ENCODE measurements around the gene NR4A3.

- TF ChIP-seq CTCF (IDR thresholded peaks at IDR 0.05; ENCODE audit: low read depth, low read length) (no peak), EZH2phosphoT487 (IDR thresholded peaks at IDR 0.05; ENCODE audit: low read depth) (no peak)
These were observed 42.8 kb upstream of the NR4A3 start for GRCh38 chr9:99778836-99779235.

Data from OCI-LY3 (cell line).